Endothelial cell of umbilical vein (primary cell): ENCODE measurements around the gene C1QC.

Experiments
- EZH2 ChIP-seq: IDR thresholded peaks from 2 replicates; pipeline ENCODE4 v1.6.1; 2012; ENCODE audit warnings: borderline replicate concordance, low read depth, mild to moderate bottlenecking, moderate library complexity, low read length, inconsistent platforms; ENCODE audit not compliant: severe bottlenecking
- FOS ChIP-seq: IDR thresholded peaks from 2 replicates; pipeline ENCODE4 v1.6.1; 2011; ENCODE audit warnings: mild to moderate bottlenecking, low read length, moderate library complexity, borderline replicate concordance; ENCODE audit not compliant: insufficient read depth
- GATA2 ChIP-seq: IDR thresholded peaks from 2 replicates; pipeline ENCODE4 v1.7.0; 2011; ENCODE audit warnings: low read depth, mild to moderate bottlenecking, moderate library complexity, mixed read lengths, low read length; ENCODE audit not compliant: insufficient read length, insufficient read depth
- JUN ChIP-seq: IDR thresholded peaks from 2 replicates; pipeline ENCODE4 v1.6.1; 2011; ENCODE audit warnings: borderline replicate concordance, low read depth; ENCODE audit not compliant: insufficient read length, insufficient read depth
- MYC ChIP-seq: IDR thresholded peaks from one replicate; pipeline ENCODE4 v1.6.1; 2011; ENCODE audit warnings: mild to moderate bottlenecking, low read depth, low read length
- POLR2A ChIP-seq: IDR thresholded peaks from 2 replicates; pipeline ENCODE4 v1.6.1; 2012; ENCODE audit warnings: low read depth, mild to moderate bottlenecking, control low read depth, low read length
- POLR2AphosphoS5 ChIP-seq: IDR thresholded peaks from 2 replicates; pipeline ENCODE4 v1.6.1; 2012; ENCODE audit warnings: low read depth, mild to moderate bottlenecking, control low read depth, low read length, moderate library complexity; ENCODE audit not compliant: insufficient read depth
- TF ChIP-seq, protein P1 (sequence below), 2 donors: IDR thresholded peaks; 1 replicate in 1 of 2; 2 replicates in 1 of 2; pipeline ENCODE4 v1.5.1; 2011; ENCODE audit warnings: low read length in 2 of 2, mild to moderate bottlenecking in 2 of 2, moderate library complexity in 2 of 2, control low read depth in 1 of 2, inconsistent platforms in 1 of 2, low read depth in 1 of 2; ENCODE audit not compliant: insufficient read depth in 1 of 2; ENCODE audit errors: extremely low read depth in 1 of 2
- TF ChIP-seq, protein P2 (sequence below): IDR thresholded peaks from 2 replicates; pipeline ENCODE4 v1.6.1; 2011; ENCODE audit not compliant: insufficient read depth, insufficient read length

DNA sequence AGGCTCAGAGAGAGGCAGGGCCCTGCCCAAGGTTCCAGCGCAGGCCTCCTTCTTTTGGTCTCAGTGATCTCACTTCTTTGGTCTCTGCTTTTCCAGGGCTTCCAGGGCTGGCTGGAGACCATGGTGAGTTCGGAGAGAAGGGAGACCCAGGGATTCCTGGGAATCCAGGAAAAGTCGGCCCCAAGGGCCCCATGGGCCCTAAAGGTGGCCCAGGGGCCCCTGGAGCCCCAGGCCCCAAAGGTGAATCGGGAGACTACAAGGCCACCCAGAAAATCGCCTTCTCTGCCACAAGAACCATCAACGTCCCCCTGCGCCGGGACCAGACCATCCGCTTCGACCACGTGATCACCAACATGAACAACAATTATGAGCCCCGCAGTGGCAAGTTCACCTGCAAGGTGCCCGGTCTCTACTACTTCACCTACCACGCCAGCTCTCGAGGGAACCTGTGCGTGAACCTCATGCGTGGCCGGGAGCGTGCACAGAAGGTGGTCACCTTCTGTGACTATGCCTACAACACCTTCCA, 17.3 kb downstream of the C1QC start:
- TF ChIP-seq, protein P1, sequence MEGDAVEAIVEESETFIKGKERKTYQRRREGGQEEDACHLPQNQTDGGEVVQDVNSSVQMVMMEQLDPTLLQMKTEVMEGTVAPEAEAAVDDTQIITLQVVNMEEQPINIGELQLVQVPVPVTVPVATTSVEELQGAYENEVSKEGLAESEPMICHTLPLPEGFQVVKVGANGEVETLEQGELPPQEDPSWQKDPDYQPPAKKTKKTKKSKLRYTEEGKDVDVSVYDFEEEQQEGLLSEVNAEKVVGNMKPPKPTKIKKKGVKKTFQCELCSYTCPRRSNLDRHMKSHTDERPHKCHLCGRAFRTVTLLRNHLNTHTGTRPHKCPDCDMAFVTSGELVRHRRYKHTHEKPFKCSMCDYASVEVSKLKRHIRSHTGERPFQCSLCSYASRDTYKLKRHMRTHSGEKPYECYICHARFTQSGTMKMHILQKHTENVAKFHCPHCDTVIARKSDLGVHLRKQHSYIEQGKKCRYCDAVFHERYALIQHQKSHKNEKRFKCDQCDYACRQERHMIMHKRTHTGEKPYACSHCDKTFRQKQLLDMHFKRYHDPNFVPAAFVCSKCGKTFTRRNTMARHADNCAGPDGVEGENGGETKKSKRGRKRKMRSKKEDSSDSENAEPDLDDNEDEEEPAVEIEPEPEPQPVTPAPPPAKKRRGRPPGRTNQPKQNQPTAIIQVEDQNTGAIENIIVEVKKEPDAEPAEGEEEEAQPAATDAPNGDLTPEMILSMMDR (IDR thresholded peaks at IDR 0.05; ENCODE audit: extremely low read depth in 1 of 2, insufficient read depth in 1 of 2, low read depth in 1 of 2, low read length in 2 of 2) = no peak
- TF ChIP-seq, protein P2, sequence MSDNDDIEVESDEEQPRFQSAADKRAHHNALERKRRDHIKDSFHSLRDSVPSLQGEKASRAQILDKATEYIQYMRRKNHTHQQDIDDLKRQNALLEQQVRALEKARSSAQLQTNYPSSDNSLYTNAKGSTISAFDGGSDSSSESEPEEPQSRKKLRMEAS = no peak
- TF ChIP-seq JUN (no peak), EZH2 (no peak), POLR2AphosphoS5 (no peak), POLR2A (no peak), GATA2 (no peak), MYC (no peak), FOS (no peak)
